Astrocyte (in vitro differentiated cells and primary cell): ENCODE measurements around the gene ISG20L2. TPM values are rescaled to one million over a fixed set of nuclear protein-coding genes. Genes with fewer than 3 reads are reported as not detected.
"Not testable (repeated sequence)": the region's sequence is repeated elsewhere in the genome, so short reads cannot be mapped to it uniquely, and the experiment has no call there.

Experiments used
- DNase-seq: peaks from one replicate; pipeline ENCODE4 v3.0.0-alpha.2; 2010; ENCODE audit warnings: low read depth
- FAIRE-seq: peaks from 2 replicates; lab custom pipeline; 2011; peaks lifted over from hg19 to GRCh38; lab: Jason Lieb, UNC
- H2AFZ ChIP-seq: 2 replicates; pipeline ENCODE4 v1.6.0; 2012; ENCODE audit warnings: low read depth, low read length, inconsistent platforms
- H3K27ac ChIP-seq: 2 replicates; pipeline ENCODE4 v1.5.1; 2011; ENCODE audit warnings: low read depth, low read length, inconsistent platforms
- H3K27me3 ChIP-seq: 2 replicates; pipeline ENCODE4 v1.6.0; 2011; ENCODE audit warnings: low read length, inconsistent platforms; ENCODE audit not compliant: insufficient read depth
- H3K36me3 ChIP-seq: 2 replicates; pipeline ENCODE4 v1.5.1; 2011; ENCODE audit warnings: low read length, inconsistent platforms; ENCODE audit not compliant: insufficient read depth
- H3K4me1 ChIP-seq: 2 replicates; pipeline ENCODE4 v1.5.1; 2011; ENCODE audit warnings: low read length, inconsistent platforms; ENCODE audit not compliant: insufficient read depth
- H3K4me2 ChIP-seq: 2 replicates; pipeline ENCODE4 v1.6.0; 2012; ENCODE audit warnings: low read length, inconsistent platforms
- H3K4me3 ChIP-seq: 2 replicates; pipeline ENCODE4 v1.5.1; 2011; ENCODE audit warnings: low read depth, mild to moderate bottlenecking, low read length, inconsistent platforms; ENCODE audit not compliant: insufficient read depth
- H3K79me2 ChIP-seq: 2 replicates; pipeline ENCODE4 v1.6.0; 2012; ENCODE audit warnings: mild to moderate bottlenecking, low read length, inconsistent platforms; ENCODE audit not compliant: insufficient read depth
- H3K9ac ChIP-seq: 2 replicates; pipeline ENCODE4 v1.6.0; 2012; ENCODE audit warnings: mild to moderate bottlenecking, low read length, inconsistent platforms
- H3K9me3 ChIP-seq: 2 replicates; pipeline ENCODE4 v1.5.1; 2012; ENCODE audit warnings: low read depth, mild to moderate bottlenecking, low read length, inconsistent platforms; ENCODE audit not compliant: insufficient read depth
- H4K20me1 ChIP-seq: 2 replicates; pipeline ENCODE4 v1.6.0; 2012; ENCODE audit warnings: low read length, inconsistent platforms; ENCODE audit not compliant: insufficient read depth
- H3K27ac Mint-ChIP-seq: one replicate; pipeline ENCODE4 v1.8.0; 2021; ENCODE audit warnings: mild to moderate bottlenecking, mixed read lengths; ENCODE audit not compliant: unreplicated experiment
- H3K27me3 Mint-ChIP-seq: one replicate; pipeline ENCODE4 v1.8.0; 2021; ENCODE audit warnings: low read depth, mixed read lengths; ENCODE audit not compliant: unreplicated experiment
- H3K36me3 Mint-ChIP-seq: one replicate; pipeline ENCODE4 v1.8.0; 2021; ENCODE audit warnings: low read depth, mixed read lengths; ENCODE audit not compliant: unreplicated experiment
- H3K4me1 Mint-ChIP-seq: one replicate; pipeline ENCODE4 v1.8.0; 2021; ENCODE audit warnings: low read depth, mixed read lengths; ENCODE audit not compliant: unreplicated experiment
- H3K4me3 Mint-ChIP-seq: one replicate; pipeline ENCODE4 v1.8.0; 2021; ENCODE audit warnings: mild to moderate bottlenecking, moderate library complexity, mixed read lengths; ENCODE audit not compliant: unreplicated experiment
- H3K9me3 Mint-ChIP-seq: one replicate; pipeline ENCODE4 v1.8.0; 2021; ENCODE audit warnings: mild to moderate bottlenecking, mixed read lengths; ENCODE audit not compliant: unreplicated experiment
- EZH2 ChIP-seq: IDR thresholded peaks from 2 replicates; pipeline ENCODE4 v1.6.1; 2012; ENCODE audit warnings: mild to moderate bottlenecking, low read length, inconsistent platforms; ENCODE audit not compliant: insufficient read depth
- total RNA-seq: library from RNA; stranded (reverse); gene quantifications from 2 replicates; pipeline ENCODE4 v1.2.1, GENCODE V29; 2021
- TF ChIP-seq, protein P1 (sequence below): IDR thresholded peaks from 2 replicates; pipeline ENCODE4 v1.5.1; 2011; ENCODE audit warnings: low read depth, mild to moderate bottlenecking, inconsistent platforms, low read length, moderate library complexity; ENCODE audit not compliant: insufficient read depth

ISG20L2 gene
- total RNA-seq, 1 donor from 2014 or later, result 33.4 TPM

DNA sequence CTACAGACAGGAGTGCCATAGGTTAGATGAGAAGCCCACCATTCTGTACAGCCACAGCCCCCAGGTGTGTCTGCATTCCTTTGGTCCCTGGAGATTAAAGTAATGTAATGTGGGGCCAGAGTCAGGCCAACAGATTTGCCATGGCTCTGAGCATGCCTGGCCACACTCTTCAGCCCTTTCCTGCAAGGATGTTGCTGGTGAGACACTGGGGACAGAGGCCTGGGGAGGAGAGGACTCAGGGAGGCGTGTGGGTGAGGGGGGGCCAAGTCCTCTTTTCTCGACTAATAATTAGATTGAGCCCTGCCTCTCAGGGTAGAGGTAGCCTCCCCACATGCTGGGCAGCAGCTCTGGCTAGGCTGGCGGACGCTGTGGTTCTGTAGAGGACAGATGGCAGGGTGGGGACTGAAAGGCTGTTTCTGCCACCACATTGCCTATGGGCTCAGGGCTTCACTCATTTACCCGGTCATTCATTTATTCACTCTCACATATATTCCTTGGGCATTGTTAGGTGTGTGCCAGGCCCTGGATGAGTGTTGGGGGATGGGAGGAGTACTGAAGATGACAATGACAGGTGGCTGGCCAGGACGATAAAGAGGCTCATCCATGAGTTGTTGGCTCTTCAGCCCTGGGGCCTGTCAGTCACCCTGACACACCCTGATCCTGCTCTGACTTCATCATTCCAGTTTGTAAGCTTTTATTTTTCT, 31.7 kb upstream of the ISG20L2 start:
- H3K9me3 Mint-ChIP-seq, result no peaks in the 10 kb centered on the region
- TF ChIP-seq, protein P1, sequence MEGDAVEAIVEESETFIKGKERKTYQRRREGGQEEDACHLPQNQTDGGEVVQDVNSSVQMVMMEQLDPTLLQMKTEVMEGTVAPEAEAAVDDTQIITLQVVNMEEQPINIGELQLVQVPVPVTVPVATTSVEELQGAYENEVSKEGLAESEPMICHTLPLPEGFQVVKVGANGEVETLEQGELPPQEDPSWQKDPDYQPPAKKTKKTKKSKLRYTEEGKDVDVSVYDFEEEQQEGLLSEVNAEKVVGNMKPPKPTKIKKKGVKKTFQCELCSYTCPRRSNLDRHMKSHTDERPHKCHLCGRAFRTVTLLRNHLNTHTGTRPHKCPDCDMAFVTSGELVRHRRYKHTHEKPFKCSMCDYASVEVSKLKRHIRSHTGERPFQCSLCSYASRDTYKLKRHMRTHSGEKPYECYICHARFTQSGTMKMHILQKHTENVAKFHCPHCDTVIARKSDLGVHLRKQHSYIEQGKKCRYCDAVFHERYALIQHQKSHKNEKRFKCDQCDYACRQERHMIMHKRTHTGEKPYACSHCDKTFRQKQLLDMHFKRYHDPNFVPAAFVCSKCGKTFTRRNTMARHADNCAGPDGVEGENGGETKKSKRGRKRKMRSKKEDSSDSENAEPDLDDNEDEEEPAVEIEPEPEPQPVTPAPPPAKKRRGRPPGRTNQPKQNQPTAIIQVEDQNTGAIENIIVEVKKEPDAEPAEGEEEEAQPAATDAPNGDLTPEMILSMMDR, result no peak
- no peak for TF ChIP-seq EZH2
- no peaks in the 10 kb centered on the region for H3K79me2 ChIP-seq
- H3K27me3 Mint-ChIP-seq, result no peaks in the 10 kb centered on the region
- FAIRE-seq (no peak), DNase-seq (no peak)
- H2AFZ ChIP-seq, result no peak overlapping the region
- no peaks in the 10 kb centered on the region for H4K20me1 ChIP-seq
- peaks cover 2% of the 10 kb centered on the region for H3K4me1 Mint-ChIP-seq
- H3K27ac Mint-ChIP-seq, result peak overlapping the region; percentile 58
- no peak overlapping the region for H3K9ac ChIP-seq
- H3K4me3 Mint-ChIP-seq, result no peak overlapping the region
- peaks cover 3% of the 10 kb centered on the region for H3K4me1 ChIP-seq
- no peak overlapping the region for H3K27ac ChIP-seq
- no peaks in the 10 kb centered on the region for H3K36me3 ChIP-seq
- peaks cover 2% of the 10 kb centered on the region for H3K36me3 Mint-ChIP-seq
- H3K27me3 ChIP-seq, result no peaks in the 10 kb centered on the region
- no peak overlapping the region for H3K4me2 ChIP-seq
- H3K4me3 ChIP-seq, result no peak overlapping the region
- H3K9me3 ChIP-seq, result no peaks in the 10 kb centered on the region

DNA sequence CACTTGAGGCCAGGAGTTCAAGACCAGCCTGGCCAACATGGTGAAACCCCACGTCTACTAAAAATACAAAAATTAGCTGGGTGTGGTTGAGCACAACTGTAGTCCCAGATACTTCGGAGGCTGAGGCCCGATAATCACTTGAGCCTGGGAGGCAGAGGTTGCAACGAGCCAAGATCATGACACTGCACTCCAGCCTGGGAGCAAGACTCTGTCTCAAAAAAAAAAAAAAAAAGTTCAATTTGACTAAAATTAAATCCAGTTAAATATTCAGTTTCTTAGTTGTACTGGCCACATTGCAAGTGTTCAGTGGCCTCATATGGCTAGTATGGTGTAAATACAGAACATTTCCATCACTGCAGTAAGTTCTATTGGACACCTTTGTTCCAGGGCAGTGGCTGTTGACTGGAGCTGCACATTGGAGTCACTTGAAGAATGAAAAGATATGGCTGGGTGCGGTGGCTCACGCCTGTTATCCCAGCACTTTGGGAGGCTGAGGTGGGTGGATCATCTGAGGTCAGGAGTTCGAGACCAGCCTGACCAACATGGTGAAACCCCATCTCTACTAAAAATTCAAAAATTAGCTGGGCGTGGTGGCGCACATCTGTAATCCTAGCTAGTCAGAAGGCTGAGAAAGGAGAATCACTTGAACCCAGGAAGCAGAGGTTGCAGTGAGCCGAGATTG, 29.1 kb upstream of the ISG20L2 start:
- not testable (repeated sequence) for H3K27ac Mint-ChIP-seq, H3K9me3 Mint-ChIP-seq, H3K36me3 ChIP-seq, DNase-seq, H3K79me2 ChIP-seq, H3K9ac ChIP-seq, H3K27me3 Mint-ChIP-seq, FAIRE-seq, H3K4me1 Mint-ChIP-seq, H3K4me2 ChIP-seq, H3K4me3 ChIP-seq, H3K4me3 Mint-ChIP-seq, H3K9me3 ChIP-seq, H3K27ac ChIP-seq, H3K36me3 Mint-ChIP-seq, H3K27me3 ChIP-seq, H2AFZ ChIP-seq, H4K20me1 ChIP-seq, H3K4me1 ChIP-seq

DNA sequence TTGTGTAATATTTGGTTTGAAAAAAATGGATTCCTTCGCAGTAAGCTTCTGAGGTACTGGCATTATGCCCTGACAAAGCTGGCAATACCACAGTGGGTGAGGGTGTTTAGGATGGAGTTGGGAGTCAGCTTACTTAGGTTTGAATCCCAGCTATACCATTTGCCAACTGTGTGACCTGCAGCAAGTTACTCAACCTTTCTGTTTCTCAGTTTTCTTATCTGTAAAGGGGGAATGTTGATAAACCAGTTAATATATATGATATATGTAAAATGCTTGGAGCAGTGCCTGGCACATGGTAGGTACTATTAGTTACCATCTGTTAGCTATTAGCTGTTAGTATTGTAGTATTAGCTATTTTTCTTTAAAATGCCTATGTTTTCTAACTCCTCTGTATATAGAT, 27.8 kb upstream of the ISG20L2 start:
- H3K36me3 ChIP-seq, result no peaks in the 10 kb centered on the region
- no peak overlapping the region for H3K27ac ChIP-seq
- peaks cover 2% of the 10 kb centered on the region for H3K36me3 Mint-ChIP-seq
- H3K27me3 Mint-ChIP-seq, result no peaks in the 10 kb centered on the region
- FAIRE-seq (no peak), DNase-seq (no peak)
- H3K4me1 ChIP-seq, result peaks cover 12% of the 10 kb centered on the region
- no peak overlapping the region for H3K4me2 ChIP-seq
- H3K9me3 ChIP-seq, result no peaks in the 10 kb centered on the region
- no peaks in the 10 kb centered on the region for H3K9me3 Mint-ChIP-seq
- H3K27me3 ChIP-seq, result no peaks in the 10 kb centered on the region
- H2AFZ ChIP-seq, result no peak overlapping the region
- no peak overlapping the region for H3K9ac ChIP-seq
- peaks cover 12% of the 10 kb centered on the region for H3K79me2 ChIP-seq
- no peak overlapping the region for H3K4me3 ChIP-seq
- no peaks in the 10 kb centered on the region for H4K20me1 ChIP-seq
- no peak for TF ChIP-seq EZH2
- TF ChIP-seq, protein P1, result no peak
- H3K4me1 Mint-ChIP-seq, result peaks cover 4% of the 10 kb centered on the region
- no peak overlapping the region for H3K27ac Mint-ChIP-seq
- no peak overlapping the region for H3K4me3 Mint-ChIP-seq
